Neural cell (in vitro differentiated cells): Measurements from ENCODE around the gene SCARB1. TPM values are rescaled to one million over a fixed set of nuclear protein-coding genes. Genes with fewer than 3 reads are reported as not detected.

Experiments used
- H2AFZ ChIP-seq: fragments of 200-600, 300-800 bp; sonication (generic), shearing (Covaris generic); 2 replicates; pipeline ENCODE4 v1.6.0; 2014; ENCODE audit warnings: low read depth, mild to moderate bottlenecking, antibody characterized with exemption, low read length, moderate library complexity
- H3F3A ChIP-seq: fragments of 200-600 bp; shearing (Covaris generic); 2 replicates; pipeline ENCODE4 v1.6.1; 2016; ENCODE audit warnings: mild to moderate bottlenecking, moderate library complexity, mixed read lengths, antibody characterized with exemption, low read length; ENCODE audit not compliant: insufficient read depth, poor library complexity, severe bottlenecking
- H3K27ac ChIP-seq: fragments of 200-600, 300-800 bp; sonication (generic), shearing (Covaris generic); 2 replicates; pipeline ENCODE4 v1.5.1; 2014; ENCODE audit warnings: mild to moderate bottlenecking, low read length, moderate library complexity
- H3K27me3 ChIP-seq: fragments of 300-800, 200-600 bp; sonication (generic), shearing (Covaris generic); 2 replicates; pipeline ENCODE4 v1.6.0; 2014; ENCODE audit warnings: mild to moderate bottlenecking, low read depth, low read length, moderate library complexity; ENCODE audit not compliant: insufficient read depth
- H3K36me3 ChIP-seq: fragments of 300-800, 200-600 bp; sonication (generic), shearing (Covaris generic); 2 replicates; pipeline ENCODE4 v1.5.1; 2014; ENCODE audit warnings: mild to moderate bottlenecking, antibody characterized with exemption, low read length, moderate library complexity; ENCODE audit not compliant: insufficient read depth
- H3K4me2 ChIP-seq: fragments of 300-800, 200-600 bp; sonication (generic), shearing (Covaris generic); 2 replicates; pipeline ENCODE4 v1.6.0; 2014; ENCODE audit warnings: mild to moderate bottlenecking, low read length
- H3K4me3 ChIP-seq: fragments of 300-800, 200-600 bp; sonication (generic), shearing (Covaris generic); 2 replicates; pipeline ENCODE4 v1.5.1; 2014; ENCODE audit warnings: mild to moderate bottlenecking, low read length, moderate library complexity
- H3K79me2 ChIP-seq: fragments of 200-600 bp; shearing (Covaris generic); replicated peaks from 2 replicates; pipeline ENCODE4 v1.6.0; 2014; ENCODE audit warnings: mild to moderate bottlenecking, low read length, moderate library complexity; ENCODE audit not compliant: insufficient read depth
- H3K9ac ChIP-seq: fragments of 300-800, 200-600 bp; sonication (generic), shearing (Covaris generic); 2 replicates; pipeline ENCODE4 v1.6.1; 2016; ENCODE audit warnings: mild to moderate bottlenecking, low read length, mixed read lengths
- H3K9me2 ChIP-seq: fragments of 200-600 bp; shearing (Covaris generic); 2 replicates; pipeline ENCODE4 v1.6.1; 2016; ENCODE audit warnings: mild to moderate bottlenecking, low read length, mixed read lengths; ENCODE audit not compliant: insufficient read depth
- H3K9me3 ChIP-seq: fragments of 200-600, 300-800 bp; sonication (generic), shearing (Covaris generic); 2 replicates; pipeline ENCODE4 v1.6.1; 2016; ENCODE audit warnings: mild to moderate bottlenecking, mixed run types, low read length, moderate library complexity, mixed read lengths
- H4K20me1 ChIP-seq: fragments of 200-600 bp; shearing (Covaris generic); 2 replicates; pipeline ENCODE4 v1.6.1; 2016; ENCODE audit warnings: mild to moderate bottlenecking, mixed run types; ENCODE audit not compliant: insufficient read depth
- EP300 ChIP-seq: fragments of 450-650 bp; conservative IDR thresholded peaks from 2 replicates; pipeline ENCODE4 v1.6.1; 2014; ENCODE audit warnings: antibody characterized with exemption, mild to moderate bottlenecking, moderate library complexity; ENCODE audit not compliant: poor library complexity, severe bottlenecking
- EZH2 ChIP-seq: fragments of 200-600, 300-800 bp; shearing (Covaris generic), sonication (generic); IDR thresholded peaks from 2 replicates; pipeline ENCODE4 v1.6.1; 2014; ENCODE audit warnings: antibody characterized with exemption, low read length, borderline replicate concordance, mild to moderate bottlenecking; ENCODE audit not compliant: insufficient read depth, poor library complexity, severe bottlenecking
- MXI1 ChIP-seq: fragments of 450-650 bp; conservative IDR thresholded peaks from 2 replicates; pipeline ENCODE4 v1.6.1; 2014; ENCODE audit warnings: antibody characterized with exemption, mild to moderate bottlenecking; ENCODE audit not compliant: poor library complexity, severe bottlenecking
- POLR2AphosphoS5 ChIP-seq: IDR thresholded peaks from 2 replicates; pipeline ENCODE4 v1.6.1; 2012
- RAD21 ChIP-seq: fragments of 450-650 bp; conservative IDR thresholded peaks from 2 replicates; pipeline ENCODE4 v1.6.1; 2014; ENCODE audit warnings: antibody characterized with exemption, mild to moderate bottlenecking, moderate library complexity
- SMC3 ChIP-seq: fragments of 450-650 bp; conservative IDR thresholded peaks from 2 replicates; pipeline ENCODE4 v1.6.1; 2014; ENCODE audit warnings: antibody characterized with exemption, mild to moderate bottlenecking, moderate library complexity; ENCODE audit not compliant: poor library complexity
- TAF1 ChIP-seq: IDR thresholded peaks from 2 replicates; pipeline ENCODE4 v1.6.1; 2012; ENCODE audit warnings: low read depth
- polyA plus RNA-seq: library from polyadenylated mRNA; depleted of rRNA; stranded (reverse); fragments of >200 nt; gene quantifications from 2 replicates; pipeline ENCODE4 v1.2.3, GENCODE V29; 2014
- TF ChIP-seq, protein P1 (sequence below): IDR thresholded peaks from 2 replicates; pipeline ENCODE4 v1.6.1; 2012; ENCODE audit warnings: borderline replicate concordance
- TF ChIP-seq, protein P2 (sequence below): fragments of 450-650 bp; IDR thresholded peaks from 2 replicates; pipeline ENCODE4 v1.5.1; 2014; ENCODE audit warnings: antibody characterized with exemption, mild to moderate bottlenecking, moderate library complexity; ENCODE audit not compliant: poor library complexity, severe bottlenecking

The SCARB1 gene
- polyA plus RNA-seq, 1 donor from 2014 or later, result 5.8 TPM

DNA sequence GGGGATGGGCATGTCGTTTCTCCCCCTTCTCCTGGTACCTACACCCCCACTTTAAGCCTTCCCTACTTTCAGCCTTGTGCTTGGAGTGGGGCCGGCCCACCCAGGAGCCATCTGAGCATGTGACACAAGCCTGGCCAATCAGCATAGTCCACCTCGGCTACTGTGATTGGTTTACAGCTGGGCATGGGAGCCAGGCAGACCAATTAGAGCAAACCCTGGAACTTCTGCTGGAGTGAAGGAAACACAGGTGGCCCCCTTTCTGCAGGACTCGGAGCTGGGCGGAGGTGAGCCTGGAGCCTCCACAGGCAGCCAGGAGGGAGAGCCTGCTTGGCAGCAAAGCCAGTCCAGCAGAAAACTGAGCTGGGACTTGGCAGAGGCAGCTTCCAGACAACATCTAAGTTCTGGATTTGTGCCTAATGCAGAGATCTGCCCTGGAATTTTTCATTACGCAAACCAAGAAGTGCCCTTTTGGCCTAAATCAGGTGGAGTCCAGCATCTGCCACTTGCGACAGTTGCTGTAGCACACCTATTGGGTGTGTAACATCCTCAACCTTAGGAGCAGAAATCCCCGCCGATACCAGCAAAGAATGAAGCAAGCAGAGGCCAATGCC is 59.5 kb downstream of the SCARB1 start:
- H3K27ac ChIP-seq, result no peak overlapping the region
- H3K36me3 ChIP-seq, result no peaks in the 10 kb centered on the region
- no peaks in the 10 kb centered on the region for H3K9me3 ChIP-seq

DNA sequence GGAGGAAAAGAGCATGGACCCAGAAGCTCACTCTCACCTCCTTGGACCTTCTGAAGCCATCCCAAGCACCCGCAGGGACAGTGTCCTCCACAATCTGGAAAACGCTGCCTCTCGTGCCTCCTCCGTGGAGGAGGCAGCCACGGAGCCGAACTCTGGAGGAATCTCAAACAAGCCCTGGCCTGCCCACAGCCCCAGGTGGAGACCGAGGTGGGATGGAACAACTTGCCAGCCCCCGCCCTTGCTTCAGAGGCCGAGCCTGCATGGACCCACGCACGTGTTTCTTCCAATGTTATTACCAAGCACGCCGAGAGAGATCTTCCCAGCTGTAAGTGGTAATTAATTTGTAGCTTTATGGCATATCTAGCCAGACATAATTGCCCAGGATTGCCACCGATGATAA is 61.3 kb downstream of the SCARB1 start:
- Histone ChIP-seq H3F3A (no peaks in the 10 kb centered on the region), H3K4me3 (no peak overlapping the region), H3K4me2 (no peak overlapping the region), H3K9me3 (no peaks in the 10 kb centered on the region), H3K27me3 (no peaks in the 10 kb centered on the region), H2AFZ (no peak overlapping the region), H3K9me2 (no peaks in the 10 kb centered on the region), H3K36me3 (no peaks in the 10 kb centered on the region), H4K20me1 (no peaks in the 10 kb centered on the region), H3K9ac (no peak overlapping the region), H3K79me2 (no peaks in the 10 kb centered on the region), H3K27ac (no peak overlapping the region)
- TF ChIP-seq TAF1 (no peak), EZH2 (no peak), EP300 (no peak), RAD21 (no peak), MXI1 (no peak), SMC3 (no peak), POLR2AphosphoS5 (no peak)
- TF ChIP-seq, protein P1, sequence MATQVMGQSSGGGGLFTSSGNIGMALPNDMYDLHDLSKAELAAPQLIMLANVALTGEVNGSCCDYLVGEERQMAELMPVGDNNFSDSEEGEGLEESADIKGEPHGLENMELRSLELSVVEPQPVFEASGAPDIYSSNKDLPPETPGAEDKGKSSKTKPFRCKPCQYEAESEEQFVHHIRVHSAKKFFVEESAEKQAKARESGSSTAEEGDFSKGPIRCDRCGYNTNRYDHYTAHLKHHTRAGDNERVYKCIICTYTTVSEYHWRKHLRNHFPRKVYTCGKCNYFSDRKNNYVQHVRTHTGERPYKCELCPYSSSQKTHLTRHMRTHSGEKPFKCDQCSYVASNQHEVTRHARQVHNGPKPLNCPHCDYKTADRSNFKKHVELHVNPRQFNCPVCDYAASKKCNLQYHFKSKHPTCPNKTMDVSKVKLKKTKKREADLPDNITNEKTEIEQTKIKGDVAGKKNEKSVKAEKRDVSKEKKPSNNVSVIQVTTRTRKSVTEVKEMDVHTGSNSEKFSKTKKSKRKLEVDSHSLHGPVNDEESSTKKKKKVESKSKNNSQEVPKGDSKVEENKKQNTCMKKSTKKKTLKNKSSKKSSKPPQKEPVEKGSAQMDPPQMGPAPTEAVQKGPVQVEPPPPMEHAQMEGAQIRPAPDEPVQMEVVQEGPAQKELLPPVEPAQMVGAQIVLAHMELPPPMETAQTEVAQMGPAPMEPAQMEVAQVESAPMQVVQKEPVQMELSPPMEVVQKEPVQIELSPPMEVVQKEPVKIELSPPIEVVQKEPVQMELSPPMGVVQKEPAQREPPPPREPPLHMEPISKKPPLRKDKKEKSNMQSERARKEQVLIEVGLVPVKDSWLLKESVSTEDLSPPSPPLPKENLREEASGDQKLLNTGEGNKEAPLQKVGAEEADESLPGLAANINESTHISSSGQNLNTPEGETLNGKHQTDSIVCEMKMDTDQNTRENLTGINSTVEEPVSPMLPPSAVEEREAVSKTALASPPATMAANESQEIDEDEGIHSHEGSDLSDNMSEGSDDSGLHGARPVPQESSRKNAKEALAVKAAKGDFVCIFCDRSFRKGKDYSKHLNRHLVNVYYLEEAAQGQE, result no peak
- TF ChIP-seq, protein P2, sequence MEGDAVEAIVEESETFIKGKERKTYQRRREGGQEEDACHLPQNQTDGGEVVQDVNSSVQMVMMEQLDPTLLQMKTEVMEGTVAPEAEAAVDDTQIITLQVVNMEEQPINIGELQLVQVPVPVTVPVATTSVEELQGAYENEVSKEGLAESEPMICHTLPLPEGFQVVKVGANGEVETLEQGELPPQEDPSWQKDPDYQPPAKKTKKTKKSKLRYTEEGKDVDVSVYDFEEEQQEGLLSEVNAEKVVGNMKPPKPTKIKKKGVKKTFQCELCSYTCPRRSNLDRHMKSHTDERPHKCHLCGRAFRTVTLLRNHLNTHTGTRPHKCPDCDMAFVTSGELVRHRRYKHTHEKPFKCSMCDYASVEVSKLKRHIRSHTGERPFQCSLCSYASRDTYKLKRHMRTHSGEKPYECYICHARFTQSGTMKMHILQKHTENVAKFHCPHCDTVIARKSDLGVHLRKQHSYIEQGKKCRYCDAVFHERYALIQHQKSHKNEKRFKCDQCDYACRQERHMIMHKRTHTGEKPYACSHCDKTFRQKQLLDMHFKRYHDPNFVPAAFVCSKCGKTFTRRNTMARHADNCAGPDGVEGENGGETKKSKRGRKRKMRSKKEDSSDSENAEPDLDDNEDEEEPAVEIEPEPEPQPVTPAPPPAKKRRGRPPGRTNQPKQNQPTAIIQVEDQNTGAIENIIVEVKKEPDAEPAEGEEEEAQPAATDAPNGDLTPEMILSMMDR, result no peak

More for the DNA sequence above, 59.5 kb downstream of the SCARB1 start:
- H3K79me2 ChIP-seq, result no peaks in the 10 kb centered on the region
- no peak overlapping the region for H3K4me2 ChIP-seq
- no peaks in the 10 kb centered on the region for H3K27me3 ChIP-seq
- no peak overlapping the region for H3K9ac ChIP-seq
- no peak overlapping the region for H2AFZ ChIP-seq
- no peaks in the 10 kb centered on the region for H4K20me1 ChIP-seq
- no peak overlapping the region for H3K4me3 ChIP-seq
- no peaks in the 10 kb centered on the region for H3F3A ChIP-seq
- H3K9me2 ChIP-seq, result no peaks in the 10 kb centered on the region
- TF ChIP-seq RAD21, result no peak
- TF ChIP-seq EZH2, result no peak
- TF ChIP-seq, protein P1, result no peak
- TF ChIP-seq TAF1, result no peak
- TF ChIP-seq SMC3, result no peak
- no peak for TF ChIP-seq MXI1
- TF ChIP-seq, protein P2, result no peak
- TF ChIP-seq EP300, result no peak
- no peak for TF ChIP-seq POLR2AphosphoS5
